Transverse colon (tissue), 4 donors: ENCODE measurements around the gene ADGRA1.

Source experiments
- EP300 ChIP-seq: sonication (generic); formaldehyde crosslinking; IDR thresholded peaks from one replicate; pipeline ENCODE4 v1.6.1; 2017; ENCODE audit warnings: antibody characterized with exemption, low read depth
- POLR2A ChIP-seq: fragments of 450-650 bp; IDR thresholded peaks from one replicate; pipeline ENCODE4 v1.6.1; 2016; ENCODE audit warnings: antibody characterized with exemption, mild to moderate bottlenecking, moderate library complexity
- POLR2AphosphoS5 ChIP-seq, 3 donors: sonication (generic); formaldehyde crosslinking; IDR thresholded peaks; one replicate each; pipeline ENCODE4 v1.6.1; 2016; ENCODE audit warnings: antibody characterized with exemption in 3 of 3
- TF ChIP-seq, protein P1 (sequence below), 5 experiments: fragments of 200-600 bp in 3 of 5; fragments of 450-650 bp in 2 of 5; sonication (generic) in 3 of 5; IDR thresholded peaks; 1 replicate in 2 of 5; 2 replicates in 3 of 5; pipeline ENCODE4 v1.5.1; 2016 to 2017; ENCODE audit warnings: antibody characterized with exemption in 5 of 5, inconsistent platforms in 3 of 5, mild to moderate bottlenecking in 2 of 5, moderate library complexity in 1 of 5

DNA sequence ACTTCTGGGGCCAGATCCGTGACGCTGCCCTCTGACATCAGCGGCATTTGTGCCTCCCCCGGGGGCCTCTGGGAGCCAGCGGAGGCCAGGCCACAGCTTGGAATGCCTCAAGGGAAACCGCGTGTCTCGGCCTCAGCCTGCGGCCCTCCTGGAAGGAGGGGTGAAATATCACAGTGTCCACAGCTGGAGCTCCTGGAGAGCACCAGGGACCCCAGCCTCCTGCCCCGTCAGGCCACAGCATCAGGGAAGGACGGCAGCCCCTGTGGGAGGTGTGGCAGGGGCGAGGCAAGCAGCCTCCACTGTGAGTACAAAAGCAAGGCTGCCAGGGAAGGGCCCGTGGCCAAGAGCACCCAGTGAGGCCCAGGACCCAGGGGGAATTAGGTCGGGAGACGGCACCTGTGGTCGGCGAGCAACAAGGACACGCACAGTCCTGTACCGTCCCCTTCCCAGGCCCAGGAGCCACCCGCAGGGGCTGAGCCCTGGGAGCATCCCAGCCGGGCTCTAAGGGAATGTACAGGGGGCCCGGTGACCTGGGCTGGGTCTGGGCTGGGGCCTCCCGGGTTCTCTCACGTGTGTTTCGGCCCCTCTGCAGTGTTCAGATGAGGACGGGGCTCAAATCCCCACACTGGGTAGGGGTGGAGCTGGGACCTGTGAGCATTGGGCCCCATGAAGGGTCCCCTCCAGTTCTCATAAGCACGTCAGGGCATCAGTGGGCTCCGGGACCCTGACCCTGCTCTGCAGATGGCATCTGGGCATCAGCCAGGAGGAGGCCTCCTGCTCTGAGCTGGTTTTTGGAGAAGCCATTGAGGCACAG lies 53.6 kb downstream of the ADGRA1 start:
- TF ChIP-seq, protein P1, sequence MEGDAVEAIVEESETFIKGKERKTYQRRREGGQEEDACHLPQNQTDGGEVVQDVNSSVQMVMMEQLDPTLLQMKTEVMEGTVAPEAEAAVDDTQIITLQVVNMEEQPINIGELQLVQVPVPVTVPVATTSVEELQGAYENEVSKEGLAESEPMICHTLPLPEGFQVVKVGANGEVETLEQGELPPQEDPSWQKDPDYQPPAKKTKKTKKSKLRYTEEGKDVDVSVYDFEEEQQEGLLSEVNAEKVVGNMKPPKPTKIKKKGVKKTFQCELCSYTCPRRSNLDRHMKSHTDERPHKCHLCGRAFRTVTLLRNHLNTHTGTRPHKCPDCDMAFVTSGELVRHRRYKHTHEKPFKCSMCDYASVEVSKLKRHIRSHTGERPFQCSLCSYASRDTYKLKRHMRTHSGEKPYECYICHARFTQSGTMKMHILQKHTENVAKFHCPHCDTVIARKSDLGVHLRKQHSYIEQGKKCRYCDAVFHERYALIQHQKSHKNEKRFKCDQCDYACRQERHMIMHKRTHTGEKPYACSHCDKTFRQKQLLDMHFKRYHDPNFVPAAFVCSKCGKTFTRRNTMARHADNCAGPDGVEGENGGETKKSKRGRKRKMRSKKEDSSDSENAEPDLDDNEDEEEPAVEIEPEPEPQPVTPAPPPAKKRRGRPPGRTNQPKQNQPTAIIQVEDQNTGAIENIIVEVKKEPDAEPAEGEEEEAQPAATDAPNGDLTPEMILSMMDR (IDR thresholded peaks at IDR 0.05) = no peak
- TF ChIP-seq EP300 (no peak), POLR2A (no peak), POLR2AphosphoS5 (IDR thresholded peaks at IDR 0.05) (no peak)
